ENCODE results near the gene SIRT2.

GRCh38 chr19:38845374-38846024, 53.9 kb downstream of the SIRT2 start:
- TF ChIP-seq CTCF (IDR thresholded peaks at IDR 0.05) (no peak), POLR2A (IDR thresholded peaks at IDR 0.05) (no peak)
